ENCODE results near the gene MAP6D1. TPM values are rescaled to one million over a fixed set of nuclear protein-coding genes. Genes with fewer than 3 reads are reported as not detected.

The MAP6D1 gene
- total and polyA plus RNA-seq, 2 donors (not counting 1 experiment from before 2014, with no cell fraction given), result 0.46 to 4.2 TPM

DNA sequence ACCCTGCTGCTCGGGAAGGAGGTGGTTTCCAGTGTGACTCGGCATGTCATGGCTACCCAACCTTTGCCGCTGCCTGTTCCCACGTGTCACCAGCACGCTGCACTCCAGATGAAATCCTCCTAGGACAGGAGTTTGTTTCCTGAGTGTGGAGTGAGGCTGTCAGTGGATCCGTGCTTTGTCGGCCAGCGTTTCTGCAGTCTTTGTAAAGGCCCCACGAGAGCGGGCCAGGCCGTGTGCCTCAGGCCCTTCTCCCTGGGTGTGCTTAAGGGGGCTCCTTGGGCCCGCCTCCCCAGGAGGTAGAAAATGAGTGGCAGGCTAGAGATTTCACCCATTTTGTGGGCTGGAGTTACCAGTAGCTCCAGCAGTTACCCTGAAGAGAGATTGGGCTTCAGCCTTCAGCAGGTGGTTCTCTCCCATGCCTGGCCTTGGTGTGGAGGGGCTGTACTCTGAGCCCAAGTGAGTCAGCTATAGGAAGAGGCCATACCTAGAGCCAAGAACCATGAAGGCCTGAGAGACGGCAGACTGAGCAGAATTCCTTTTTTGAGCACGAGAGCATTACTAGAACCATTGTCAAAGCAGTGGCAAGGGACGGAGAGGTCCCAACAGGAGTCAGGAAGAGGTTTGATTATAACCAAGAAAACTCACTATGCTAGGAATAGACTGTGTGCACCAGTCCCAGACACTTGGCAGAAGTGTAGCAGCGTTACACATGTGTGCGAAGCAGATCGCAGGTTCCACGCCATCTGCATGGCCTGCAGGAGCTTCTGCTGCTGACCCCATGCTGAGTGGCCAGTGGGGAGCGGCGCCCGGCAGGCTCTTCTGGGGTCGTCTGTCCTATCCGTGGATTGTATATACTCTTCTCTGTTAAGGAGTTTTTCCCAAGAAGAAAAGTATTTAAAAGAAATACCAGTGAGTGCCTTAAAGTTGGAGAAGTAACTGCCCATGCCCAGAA lies 14.5 kb downstream of the MAP6D1 start:
- Mint-ChIP-seq H3K4me1 (no peaks in the 10 kb centered on the region), H3K27me3 (no peaks in the 10 kb centered on the region), H3K9me3 (ENCODE audit: insufficient read depth) (no peaks in the 10 kb centered on the region), H3K4me3 (no peak overlapping the region), H3K27ac (no peak overlapping the region)
- Histone ChIP-seq H2AFZ (ENCODE audit: insufficient read depth, low read depth, low read length, poor library complexity, severe bottlenecking) (no peak overlapping the region), H3K4me3 (ENCODE audit: control extremely low read depth in 1 of 5, extremely low read depth in 1 of 5, insufficient read depth in 1 of 5, low read depth in 2 of 5, low read length in 4 of 5) (no peak overlapping the region), H3K9me3 (ENCODE audit: control extremely low read depth in 1 of 3, control insufficient read depth in 2 of 3, insufficient read depth in 1 of 3, low read length in 2 of 3) (no peaks in the 10 kb centered on the region), H3K27ac (ENCODE audit: low read length in 2 of 2) (no peak overlapping the region), H3K4me2 (replicated peaks; ENCODE audit: low read depth, low read length, poor library complexity, severe bottlenecking) (no peak overlapping the region), H3K27me3 (replicated peaks in 1 of 4; ENCODE audit: control extremely low read depth in 1 of 4, control insufficient read depth in 3 of 4, insufficient read depth in 4 of 4, low read length in 3 of 4) (no peaks in the 10 kb centered on the region), H3K36me3 (replicated peaks in 1 of 2; ENCODE audit: control extremely low read depth in 1 of 2, control insufficient read depth in 1 of 2, extremely low read depth in 1 of 2, insufficient read depth in 2 of 2, low read length in 1 of 2) (peaks cover 4 to 52% of the 10 kb centered on the region in 2 experiments), H3K4me1 (ENCODE audit: control insufficient read depth in 2 of 2, insufficient read depth in 2 of 2, low read length in 2 of 2) (no peaks in the 10 kb centered on the region), H4K20me1 (ENCODE audit: control insufficient read depth, insufficient read depth, low read length, poor library complexity, severe bottlenecking) (no peaks in the 10 kb centered on the region), H3K79me2 (ENCODE audit: control insufficient read depth, insufficient read depth, low read length) (no peaks in the 10 kb centered on the region), H3K9ac (ENCODE audit: low read length) (no peak overlapping the region)
- no peak for ATAC-seq (ENCODE audit: low read depth)
- CTCF ChIA-PET, result no interaction called here
- POLR2A ChIA-PET, result no interaction called here
- DNase-seq, result no peak
- 95% methylated on average over 23 of the region's 24 CpGs for whole genome bisulfite sequencing (ENCODE audit: insufficient coverage)
- intact Hi-C loops (cut with micrococcal nuclease), result no loop called here
- TF ChIP-seq, protein P1, sequence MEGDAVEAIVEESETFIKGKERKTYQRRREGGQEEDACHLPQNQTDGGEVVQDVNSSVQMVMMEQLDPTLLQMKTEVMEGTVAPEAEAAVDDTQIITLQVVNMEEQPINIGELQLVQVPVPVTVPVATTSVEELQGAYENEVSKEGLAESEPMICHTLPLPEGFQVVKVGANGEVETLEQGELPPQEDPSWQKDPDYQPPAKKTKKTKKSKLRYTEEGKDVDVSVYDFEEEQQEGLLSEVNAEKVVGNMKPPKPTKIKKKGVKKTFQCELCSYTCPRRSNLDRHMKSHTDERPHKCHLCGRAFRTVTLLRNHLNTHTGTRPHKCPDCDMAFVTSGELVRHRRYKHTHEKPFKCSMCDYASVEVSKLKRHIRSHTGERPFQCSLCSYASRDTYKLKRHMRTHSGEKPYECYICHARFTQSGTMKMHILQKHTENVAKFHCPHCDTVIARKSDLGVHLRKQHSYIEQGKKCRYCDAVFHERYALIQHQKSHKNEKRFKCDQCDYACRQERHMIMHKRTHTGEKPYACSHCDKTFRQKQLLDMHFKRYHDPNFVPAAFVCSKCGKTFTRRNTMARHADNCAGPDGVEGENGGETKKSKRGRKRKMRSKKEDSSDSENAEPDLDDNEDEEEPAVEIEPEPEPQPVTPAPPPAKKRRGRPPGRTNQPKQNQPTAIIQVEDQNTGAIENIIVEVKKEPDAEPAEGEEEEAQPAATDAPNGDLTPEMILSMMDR (IDR thresholded peaks at IDR 0.05), result no peak
- TF ChIP-seq EZH2 (IDR thresholded peaks at IDR 0.05; ENCODE audit: borderline replicate concordance, insufficient read depth, low read depth, low read length, poor library complexity, severe bottlenecking), result no peak

DNA sequence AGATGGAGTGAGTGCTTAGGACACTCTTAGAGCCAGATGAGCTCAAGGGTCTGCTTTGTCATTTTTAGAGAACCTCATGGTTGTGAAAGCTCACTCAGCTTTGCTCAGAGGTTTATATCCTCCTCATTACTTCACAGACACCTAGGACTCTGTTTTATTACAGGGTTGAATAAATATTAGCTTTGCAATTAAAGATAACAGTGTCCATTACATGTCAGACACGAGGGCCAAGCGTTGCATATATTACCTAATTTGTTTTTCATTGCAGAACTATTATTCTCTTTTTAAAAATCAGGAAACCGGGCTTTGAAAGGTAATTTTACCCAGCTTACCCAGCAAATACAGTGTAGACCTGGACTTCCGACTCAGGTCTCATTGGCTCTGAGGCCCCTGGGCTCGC lies 16.1 kb downstream of the MAP6D1 start:
- no peaks in the 10 kb centered on the region for H3K27me3 Mint-ChIP-seq
- DNase-seq, result no peak
- intact Hi-C loops (cut with micrococcal nuclease), result no loop called here
- Histone ChIP-seq H3K4me3 (ENCODE audit: control extremely low read depth in 1 of 5, extremely low read depth in 1 of 5, insufficient read depth in 1 of 5, low read depth in 2 of 5, low read length in 4 of 5) (no peak overlapping the region), H3K9ac (ENCODE audit: low read length) (no peak overlapping the region), H3K36me3 (replicated peaks in 1 of 2; ENCODE audit: control extremely low read depth in 1 of 2, control insufficient read depth in 1 of 2, extremely low read depth in 1 of 2, insufficient read depth in 2 of 2, low read length in 1 of 2) (peaks cover 4 to 58% of the 10 kb centered on the region in 2 experiments), H2AFZ (ENCODE audit: insufficient read depth, low read depth, low read length, poor library complexity, severe bottlenecking) (no peak overlapping the region), H3K27ac (ENCODE audit: low read length in 2 of 2) (no peak overlapping the region), H3K4me1 (ENCODE audit: control insufficient read depth in 2 of 2, insufficient read depth in 2 of 2, low read length in 2 of 2) (no peaks in the 10 kb centered on the region), H3K79me2 (ENCODE audit: control insufficient read depth, insufficient read depth, low read length) (no peaks in the 10 kb centered on the region), H3K27me3 (replicated peaks in 1 of 4; ENCODE audit: control extremely low read depth in 1 of 4, control insufficient read depth in 3 of 4, insufficient read depth in 4 of 4, low read length in 3 of 4) (no peaks in the 10 kb centered on the region), H4K20me1 (ENCODE audit: control insufficient read depth, insufficient read depth, low read length, poor library complexity, severe bottlenecking) (no peaks in the 10 kb centered on the region), H3K4me2 (replicated peaks; ENCODE audit: low read depth, low read length, poor library complexity, severe bottlenecking) (no peak overlapping the region), H3K9me3 (ENCODE audit: control extremely low read depth in 1 of 3, control insufficient read depth in 2 of 3, insufficient read depth in 1 of 3, low read length in 2 of 3) (no peaks in the 10 kb centered on the region)
- no peak overlapping the region for H3K27ac Mint-ChIP-seq
- ChIA-PET POLR2A (no interaction called here), CTCF (no interaction called here)
- no peak for TF ChIP-seq EZH2 (IDR thresholded peaks at IDR 0.05; ENCODE audit: borderline replicate concordance, insufficient read depth, low read depth, low read length, poor library complexity, severe bottlenecking)
- TF ChIP-seq, protein P1 (IDR thresholded peaks at IDR 0.05), result no peak
- H3K9me3 Mint-ChIP-seq (ENCODE audit: insufficient read depth), result no peaks in the 10 kb centered on the region
- no peaks in the 10 kb centered on the region for H3K4me1 Mint-ChIP-seq
- no peak overlapping the region for H3K4me3 Mint-ChIP-seq
- WGBS (ENCODE audit: insufficient coverage), result 100% methylated on average over 1 of the region's 5 CpGs
- no peak for ATAC-seq (ENCODE audit: low read depth)
